Panc1 (cell line): Measurements from ENCODE around the gene NDOR1. TPM values are rescaled to one million over a fixed set of nuclear protein-coding genes. Genes with fewer than 3 reads are reported as not detected.
"Not testable (repeated sequence)": the region's sequence is repeated elsewhere in the genome, so short reads cannot be mapped to it uniquely, and the experiment has no call there.

Source experiments
- ATAC-seq: fragments of 200-7000 bp; cut with Tn5 transposase; 2 replicates; pipeline ENCODE4 v1.9.1; 2020; ENCODE audit warnings: mild to moderate bottlenecking, moderate library complexity
- BruUV-seq: library from RNA; stranded (reverse); fragments of 400-500 nt; replicated peaks from 2 replicates; lab custom pipeline; 2021; lab: Mats Ljungman, UMichigan
- CTCF ChIA-PET: fragments of 300-600 bp; sonication (Branson Sonifier 250); formaldehyde crosslinking; loops from one replicate; lab custom pipeline; 2022; ENCODE audit warnings: antibody characterized with exemption; lab: Charles Lee
- POLR2A ChIA-PET: fragments of 300-600 bp; sonication (Branson Sonifier 250); formaldehyde crosslinking; loops from one replicate; lab custom pipeline; 2022; ENCODE audit warnings: antibody characterized with exemption; lab: Charles Lee
- DNase-seq: peaks from one replicate; pipeline ENCODE4 v3.0.0-alpha.2; 2010; ENCODE audit warnings: low read depth, low spot score
- H3K27ac ChIP-seq: 2 replicates; pipeline ENCODE4 v1.5.1; 2011; ENCODE audit warnings: mild to moderate bottlenecking, low read length, inconsistent platforms
- H3K27me3 ChIP-seq: fragments of 200-500 bp; sonication (Bioruptor generic); 2 replicates; pipeline ENCODE4 v1.6.0; 2014; ENCODE audit warnings: low read length, inconsistent platforms; ENCODE audit not compliant: control insufficient read depth, insufficient read depth
- H3K36me3 ChIP-seq: fragments of 200-500 bp; sonication (Bioruptor generic); 2 replicates; pipeline ENCODE4 v1.5.1; 2014; ENCODE audit warnings: inconsistent platforms, mild to moderate bottlenecking, low read length, moderate library complexity; ENCODE audit not compliant: control insufficient read depth, insufficient read depth
- H3K4me1 ChIP-seq: 2 replicates; pipeline ENCODE4 v1.5.1; 2011; ENCODE audit warnings: inconsistent platforms, mild to moderate bottlenecking, low read length, moderate library complexity; ENCODE audit not compliant: control insufficient read depth, insufficient read depth
- H3K4me3 ChIP-seq, 2 experiments: 2 replicates each; pipeline ENCODE4 v1.5.1; 2011 to 2012; ENCODE audit warnings: low read depth in 2 of 2, low read length in 2 of 2, mild to moderate bottlenecking in 2 of 2, inconsistent platforms in 1 of 2, moderate library complexity in 1 of 2
- H3K9me3 ChIP-seq: fragments of 200-500 bp; sonication (Bioruptor generic); 2 replicates; pipeline ENCODE4 v1.5.1; 2014; ENCODE audit warnings: low read depth, mild to moderate bottlenecking, inconsistent platforms, low read length, moderate library complexity; ENCODE audit not compliant: control insufficient read depth, insufficient read depth
- CTCF ChIP-seq: fragments of 450-650 bp; IDR thresholded peaks from 2 replicates; pipeline ENCODE4 v1.5.1; 2017; ENCODE audit warnings: mild to moderate bottlenecking
- POLR2AphosphoS5 ChIP-seq: IDR thresholded peaks from 2 replicates; pipeline ENCODE4 v1.6.1; 2012; ENCODE audit warnings: mild to moderate bottlenecking, low read depth, low read length, moderate library complexity
- REST ChIP-seq, 2 experiments: IDR thresholded peaks; 2 replicates each; pipeline ENCODE4 v1.6.1; 2011 to 2012; ENCODE audit warnings: low read depth in 2 of 2, control low read depth in 1 of 2, low read length in 1 of 2, mild to moderate bottlenecking in 1 of 2, moderate library complexity in 1 of 2; ENCODE audit not compliant: insufficient read depth in 1 of 2
- SIN3A ChIP-seq: IDR thresholded peaks from 2 replicates; pipeline ENCODE4 v1.6.1; 2012; ENCODE audit warnings: low read depth, mild to moderate bottlenecking, low read length, moderate library complexity, borderline replicate concordance; ENCODE audit not compliant: insufficient read depth
- TCF7L2 ChIP-seq: IDR thresholded peaks from 2 replicates; pipeline ENCODE4 v1.6.1; 2011; ENCODE audit warnings: mild to moderate bottlenecking, low read depth, low read length, inconsistent platforms
- in situ Hi-C: cut with HindIII; loops from 2 replicates; pipeline ENCODE4 v1.10.0; 2016; ENCODE audit warnings: low sequenced_read_pairs, low pct_unique_long_range_greater_than_20kb
- intact Hi-C: fragments of 100-400 bp; cut with micrococcal nuclease; formaldehyde crosslinking; loops from one replicate; pipeline ENCODE4 v1.10.0; 2022; ENCODE audit not compliant: unreplicated experiment
- total RNA-seq: library from RNA; stranded (reverse); gene quantifications from one replicate; pipeline ENCODE4 v1.2.1, GENCODE V29; 2021; ENCODE audit not compliant: unreplicated experiment

Gene NDOR1
- total RNA-seq, 1 experiment from 2014 or later = 15.6 TPM

GRCh38 chr9:137256856-137257255, 51.4 kb downstream of the NDOR1 start:
- Histone ChIP-seq H3K4me1 (peaks cover 16% of the 10 kb centered on the region), H3K36me3 (peaks cover 3% of the 10 kb centered on the region; the same call in 1 of the 2 replicates), H3K27ac (0 out of 2 replicates have a peak overlapping the region, but pooled peaks have one; percentile 82), H3K9me3 (no peaks in the 10 kb centered on the region), H3K27me3 (no peaks in the 10 kb centered on the region), H3K4me3 (peak overlapping the region; percentile 72 to 78; a peak in 2 of 4 replicates)
- no peak for ATAC-seq
- in situ Hi-C loops = no loop called here
- ChIA-PET CTCF (no interaction called here), POLR2A (no interaction called here)
- BruUV-seq = no TSS peak
- intact Hi-C loops = no loop called here
- DNase-seq = no peak
- TF ChIP-seq POLR2AphosphoS5 (no peak), REST (IDR thresholded peaks at IDR 0.05; ENCODE audit: insufficient read depth in 1 of 2, low read depth in 2 of 2, low read length in 1 of 2) (no peak), CTCF (no peak), SIN3A (no peak), TCF7L2 (no peak)

- H3K4me1 ChIP-seq, H3K27ac ChIP-seq, H3K27me3 ChIP-seq, BruUV-seq, intact Hi-C loops, in situ Hi-C loops, H3K36me3 ChIP-seq, H3K4me3 ChIP-seq, ATAC-seq, H3K9me3 ChIP-seq, DNase-seq: not testable (repeated sequence)
- POLR2A ChIA-PET = interaction anchor here (0.8 kb wide), 1 partner anchor 22 kb away, joined by 3 read pairs; the partner anchor contains the start of gene TUBB4B
- TF ChIP-seq CTCF = peak; percentile 76
- CTCF ChIA-PET = interaction anchor here (1.0 kb wide), 1 partner anchor 26 kb away, joined by 3 read pairs; no protein-coding TSS in a partner anchor
These were observed 56.8 kb downstream of the NDOR1 start for GRCh38 chr9:137262173-137262908.
